HG02571 (cell line): ENCODE data around the gene ASRGL1.
"Not testable (repeated sequence)": the region's sequence is repeated elsewhere in the genome, so short reads cannot be mapped to it uniquely, and the experiment has no call there.

Source experiments
- ATAC-seq: cut with Tn5 transposase; IDR thresholded peaks from one replicate; pipeline ENCODE4 v1.9.1; 2021; ENCODE audit warnings: mild to moderate bottlenecking, moderate library complexity; ENCODE audit not compliant: unreplicated experiment

The ASRGL1 gene

GRCh38 chr11:62337303-62338181 is at the start of gene ASRGL1:
TSS of gene ASRGL1 (plus strand) at chr11:62337448. CDS start at chr11:62337978, 530 bp downstream.
- peak; percentile 77 for ATAC-seq

- no peak for ATAC-seq
Measured at GRCh38 chr11:62295504-62295903, 41.7 kb upstream of the ASRGL1 start.

- no peak for ATAC-seq
Measured at GRCh38 chr11:62298975-62299374, 38.3 kb upstream of the ASRGL1 start, which contains the start of gene SCGB1D4. TSS of gene SCGB1D4 (minus strand) at chr11:62299075. CDS start at chr11:62299010, 65 bp downstream.

- no peak for ATAC-seq
Measured at GRCh38 chr11:62306227-62306626, 31.0 kb upstream of the ASRGL1 start.

- no peak for ATAC-seq
Measured at GRCh38 chr11:62307950-62308349, 29.3 kb upstream of the ASRGL1 start.

- ATAC-seq = no peak
Measured at GRCh38 chr11:62309991-62310390, 27.3 kb upstream of the ASRGL1 start.

GRCh38 chr11:62315431-62315830 is 21.8 kb upstream of the ASRGL1 start:
- ATAC-seq = no peak

GRCh38 chr11:62322524-62322923 is 14.7 kb upstream of the ASRGL1 start:
- no peak for ATAC-seq

GRCh38 chr11:62324731-62325556 is 12.3 kb upstream of the ASRGL1 start:
- ATAC-seq = no peak

GRCh38 chr11:62325781-62326180 is 11.5 kb upstream of the ASRGL1 start:
- ATAC-seq = not testable (repeated sequence)

- not testable (repeated sequence) for ATAC-seq
Measured at GRCh38 chr11:62326719-62327118, 10.5 kb upstream of the ASRGL1 start.

- not testable (repeated sequence) for ATAC-seq
Measured at GRCh38 chr11:62327541-62327940, 9.7 kb upstream of the ASRGL1 start.

- not testable (repeated sequence) for ATAC-seq
Measured at GRCh38 chr11:62331264-62331663, 6.0 kb upstream of the ASRGL1 start.

GRCh38 chr11:62333768-62334167 is 3.5 kb upstream of the ASRGL1 start:
- no peak for ATAC-seq

GRCh38 chr11:62336949-62337302 is 322 bp upstream of the ASRGL1 start:
- not testable (repeated sequence) for ATAC-seq

- no peak for ATAC-seq
Measured at GRCh38 chr11:62338218-62338617, 970 bp downstream of the ASRGL1 start.

- ATAC-seq = no peak
Measured at GRCh38 chr11:62340269-62340901, 3.1 kb downstream of the ASRGL1 start.

GRCh38 chr11:62341588-62341987 is 4.3 kb downstream of the ASRGL1 start:
- no peak for ATAC-seq

GRCh38 chr11:62343646-62344190 is 6.5 kb downstream of the ASRGL1 start:
- not testable (repeated sequence) for ATAC-seq

GRCh38 chr11:62344210-62344609 is 7.0 kb downstream of the ASRGL1 start:
- no peak for ATAC-seq

GRCh38 chr11:62345861-62346260 is 8.6 kb downstream of the ASRGL1 start:
- no peak for ATAC-seq
